NCI-H82 treated with DMSO at 0.1 percent for 48 hours (cell line): ENCODE measurements around the gene NOL3.

Experiments used
- DNase-seq: peaks from one replicate; lab custom pipeline; 2025; ENCODE audit not compliant: unreplicated experiment; lab: John Stamatoyannopoulos, UW

NOL3 gene

DNA sequence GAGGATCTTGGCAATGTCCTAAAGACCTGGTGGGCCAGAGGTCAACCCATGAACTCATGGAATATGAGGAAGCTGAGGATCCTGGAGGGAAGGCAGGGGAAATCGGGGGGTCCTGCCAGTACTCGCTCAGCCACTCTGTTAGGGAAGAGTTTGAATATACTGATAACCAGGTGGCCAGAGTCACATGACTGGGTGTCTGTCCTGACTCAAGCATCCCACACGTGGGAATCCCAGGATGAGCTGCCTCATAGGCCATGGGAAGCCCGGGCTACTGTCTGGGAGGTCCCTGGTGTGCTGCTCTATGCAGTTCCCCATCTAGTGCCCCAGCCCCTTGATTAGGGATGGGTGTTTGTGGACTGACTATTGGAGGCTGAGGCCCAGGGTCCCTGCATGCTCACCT is 18.0 kb downstream of the NOL3 start:
- DNase-seq = no peak

DNA sequence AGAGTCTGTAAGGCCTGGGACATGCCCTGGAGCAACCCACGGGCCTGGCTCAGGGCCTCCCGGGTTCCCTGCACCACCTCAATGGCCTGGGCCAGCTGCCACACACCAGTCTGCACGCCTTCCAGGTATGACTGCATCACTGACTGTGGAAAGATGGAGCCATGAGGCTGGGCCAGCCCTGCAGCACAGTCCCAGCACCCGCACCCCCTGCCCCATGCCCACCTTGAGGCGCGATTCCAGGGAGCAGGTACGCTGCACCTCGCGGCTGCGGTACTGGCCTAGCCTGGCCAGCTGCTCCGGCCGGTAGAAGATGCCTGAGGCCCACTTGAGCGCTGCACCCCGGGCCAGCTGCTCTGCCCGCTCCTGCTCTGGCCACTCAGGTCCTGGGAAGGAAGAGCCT is 18.5 kb downstream of the NOL3 start:
- no peak for DNase-seq

DNA sequence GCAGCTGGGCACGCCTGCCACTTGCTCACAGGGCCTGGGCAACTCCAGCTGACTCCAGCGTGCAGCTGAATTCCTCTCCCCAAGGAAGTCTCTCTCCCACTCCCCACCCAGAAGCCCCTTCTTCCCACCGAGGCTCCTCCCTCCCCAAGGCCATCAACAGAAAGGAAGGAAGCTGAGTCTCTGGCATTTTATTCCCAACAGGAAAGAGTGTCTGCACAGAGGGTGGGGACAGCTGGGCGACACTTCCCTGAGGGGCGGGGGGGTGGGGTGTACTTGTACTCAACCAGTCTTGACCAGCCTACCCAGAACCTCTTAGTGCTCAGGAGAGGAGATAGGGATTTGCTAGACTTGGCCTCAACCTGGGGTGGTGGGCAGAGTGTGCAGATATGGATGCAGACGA is 19.7 kb downstream of the NOL3 start, which contains the start of gene EXOC3L1:
Gene EXOC3L1, minus strand, starts transcription at position 96 of the 400 bp plus-strand sequence. CDS start 460 bp downstream, outside the sequence.
- DNase-seq = no peak

DNA sequence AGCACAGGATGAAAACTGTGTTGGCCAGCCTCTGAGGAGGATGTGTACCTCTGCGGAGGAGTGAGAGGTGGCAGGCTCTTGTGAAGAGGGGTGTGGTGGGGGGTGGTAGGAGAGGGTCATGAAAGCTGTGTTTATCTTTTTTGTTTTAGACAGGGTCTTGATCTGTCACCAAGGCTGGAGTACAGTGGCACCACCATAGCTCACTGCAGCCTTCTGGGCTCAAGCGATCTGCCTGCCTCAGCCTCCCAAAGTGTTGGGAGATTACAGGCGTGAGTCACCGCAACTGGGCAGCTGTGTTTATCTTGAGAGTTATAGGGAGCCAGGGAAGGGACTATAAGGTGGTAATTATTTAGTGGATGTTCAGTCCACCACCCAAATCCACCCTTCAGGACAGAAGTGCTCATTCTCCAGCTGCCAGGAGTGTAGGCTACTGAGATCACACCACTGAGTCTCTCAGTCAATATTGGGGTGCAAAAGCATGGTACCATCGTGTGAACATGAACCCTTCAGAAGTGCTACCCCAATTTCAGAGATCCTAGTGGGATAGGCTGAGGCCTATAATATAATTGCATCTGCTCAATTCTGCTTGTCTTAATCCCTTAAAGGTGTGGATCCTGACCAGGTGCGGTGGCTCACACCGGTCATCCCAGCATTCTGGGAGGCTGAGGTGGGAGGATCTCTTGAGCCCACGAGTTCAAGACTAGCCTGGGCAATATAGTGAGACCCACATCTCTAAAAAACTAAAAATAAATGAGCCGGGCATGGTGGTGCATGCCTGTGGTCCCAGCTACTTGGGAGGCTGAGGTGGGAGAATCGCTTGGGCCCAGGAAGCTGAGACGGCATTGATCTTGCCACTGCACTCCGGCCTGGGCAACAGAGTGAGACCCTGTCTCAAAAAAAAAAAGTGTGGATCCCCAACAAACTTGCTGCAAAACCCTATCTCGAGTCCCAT is 20.4 kb downstream of the NOL3 start:
- DNase-seq = no peak

DNA sequence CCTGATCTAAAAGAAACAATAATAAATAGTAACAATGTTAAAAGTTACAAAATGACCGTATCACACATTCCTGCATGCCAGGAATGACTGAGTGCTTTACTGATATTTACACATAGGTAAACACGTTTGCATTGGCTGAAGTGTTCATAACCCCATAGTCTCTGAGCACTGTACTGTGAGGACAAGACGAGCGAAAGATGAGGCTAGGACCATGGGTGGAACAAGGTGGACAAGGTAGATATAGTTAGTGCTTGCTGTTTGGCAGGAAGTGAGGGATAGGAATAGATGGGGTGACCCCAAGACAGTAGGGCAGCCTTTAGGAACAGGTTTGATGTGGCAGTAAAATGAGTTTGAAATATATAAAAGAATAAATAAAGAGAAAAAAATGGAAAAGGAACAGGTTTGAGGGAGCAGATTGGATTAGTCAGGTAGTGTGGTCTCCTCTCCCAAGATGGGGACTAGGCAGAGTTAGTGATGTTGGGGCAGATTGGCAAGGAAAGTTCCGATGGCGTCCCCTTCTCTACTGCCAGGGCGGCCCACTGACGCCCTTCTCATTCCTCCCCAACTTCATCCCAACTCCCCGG is 21.2 kb downstream of the NOL3 start:
- DNase-seq = no peak

DNA sequence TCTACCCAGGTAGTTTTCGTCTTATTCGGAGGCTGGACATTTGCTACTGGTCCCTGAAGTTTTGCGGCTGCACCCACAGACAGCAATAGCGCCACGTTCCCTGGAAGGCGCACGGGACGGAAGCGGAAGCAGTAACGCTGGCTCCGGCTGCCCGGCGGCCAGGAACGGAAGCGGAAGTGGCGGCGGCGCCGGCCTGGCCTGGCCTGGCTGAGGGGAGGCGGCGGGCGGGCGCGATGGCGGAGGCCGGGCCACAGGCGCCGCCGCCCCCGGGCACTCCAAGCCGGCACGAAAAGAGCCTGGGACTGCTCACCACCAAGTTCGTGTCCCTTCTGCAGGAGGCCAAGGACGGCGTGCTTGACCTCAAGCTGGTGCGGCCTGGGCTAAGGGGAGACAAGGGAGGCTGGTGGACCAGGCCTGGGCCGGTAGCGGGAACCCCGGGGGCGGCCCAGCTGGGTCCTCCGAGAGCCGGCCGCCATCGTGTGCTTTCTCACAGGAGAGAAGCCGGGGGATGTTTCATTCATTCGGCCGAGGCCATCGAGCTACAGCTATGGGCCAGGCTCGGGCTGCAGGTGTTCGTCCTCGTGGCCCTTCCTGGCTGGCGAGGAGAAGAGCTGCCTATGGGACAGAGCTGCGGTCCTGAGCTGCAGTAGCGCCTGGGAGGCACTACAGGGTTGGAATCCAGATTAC is 21.8 kb downstream of the NOL3 start, which contains the start of gene E2F4:
Gene E2F4, plus strand, starts transcription at position 161 of the 687 bp plus-strand sequence. Its CDS starts 73 bp downstream, at position 234.
- peak; percentile 65 for DNase-seq

DNA sequence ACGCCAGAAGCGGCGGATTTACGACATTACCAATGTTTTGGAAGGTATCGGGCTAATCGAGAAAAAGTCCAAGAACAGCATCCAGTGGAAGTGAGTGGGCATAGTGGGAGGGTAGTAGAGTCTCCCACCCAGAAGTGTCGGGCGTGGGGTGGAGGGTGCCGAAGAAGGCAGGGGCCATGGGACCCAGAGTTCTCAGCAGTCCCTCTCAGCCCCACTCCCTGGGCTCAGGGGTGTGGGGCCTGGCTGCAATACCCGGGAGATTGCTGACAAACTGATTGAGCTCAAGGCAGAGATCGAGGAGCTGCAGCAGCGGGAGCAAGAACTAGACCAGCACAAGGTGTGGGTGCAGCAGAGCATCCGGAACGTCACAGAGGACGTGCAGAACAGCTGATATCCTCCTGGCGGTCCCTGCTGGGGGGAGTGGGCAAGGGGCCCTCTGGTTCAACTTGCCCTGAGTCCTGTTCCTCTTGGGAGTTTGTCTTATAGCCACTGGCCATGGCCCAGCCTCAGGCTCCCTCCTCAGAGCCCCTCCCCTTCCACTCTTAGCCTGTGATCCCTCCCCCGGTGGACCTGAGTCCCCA is 22.5 kb downstream of the NOL3 start:
- no peak for DNase-seq

DNA sequence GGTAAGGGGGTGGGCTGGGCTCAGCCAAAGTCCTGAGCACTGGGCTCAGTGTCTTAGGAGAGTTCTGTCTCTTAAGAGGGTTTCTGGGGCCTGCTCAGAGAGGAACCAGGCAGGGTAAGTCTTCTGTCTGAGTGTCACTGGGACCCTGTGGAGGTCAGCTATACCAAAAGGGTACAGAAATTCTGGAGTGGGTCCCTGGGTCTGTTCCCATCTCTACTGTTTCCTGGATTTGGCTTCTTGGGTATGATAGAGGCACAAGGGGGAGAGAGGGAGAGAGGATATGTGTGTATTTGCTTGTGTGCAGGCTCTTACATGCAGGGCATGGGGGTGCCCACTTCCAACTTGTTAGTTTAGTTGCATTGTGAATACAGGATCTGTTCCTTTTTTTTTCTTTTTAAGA is 23.2 kb downstream of the NOL3 start:
- no peak for DNase-seq

DNA sequence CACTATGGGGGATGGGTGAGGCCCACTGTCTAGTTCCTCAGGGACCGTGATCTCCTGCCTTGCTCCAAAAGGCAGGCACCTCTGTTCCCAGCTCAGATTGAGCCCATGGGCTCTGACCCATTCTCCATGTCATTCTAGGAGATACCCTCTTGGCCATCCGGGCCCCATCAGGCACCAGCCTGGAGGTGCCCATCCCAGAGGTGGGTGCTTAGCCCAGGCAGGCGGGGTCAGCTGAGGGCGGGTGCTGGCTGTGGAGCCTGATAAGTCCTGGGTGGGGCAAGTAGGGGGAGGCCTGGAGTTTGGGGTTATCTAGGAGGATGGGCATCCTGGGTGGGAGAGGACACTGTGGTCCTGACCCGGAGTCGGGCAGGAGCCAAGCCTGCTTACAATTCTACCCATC is 23.9 kb downstream of the NOL3 start:
- no peak for DNase-seq

DNA sequence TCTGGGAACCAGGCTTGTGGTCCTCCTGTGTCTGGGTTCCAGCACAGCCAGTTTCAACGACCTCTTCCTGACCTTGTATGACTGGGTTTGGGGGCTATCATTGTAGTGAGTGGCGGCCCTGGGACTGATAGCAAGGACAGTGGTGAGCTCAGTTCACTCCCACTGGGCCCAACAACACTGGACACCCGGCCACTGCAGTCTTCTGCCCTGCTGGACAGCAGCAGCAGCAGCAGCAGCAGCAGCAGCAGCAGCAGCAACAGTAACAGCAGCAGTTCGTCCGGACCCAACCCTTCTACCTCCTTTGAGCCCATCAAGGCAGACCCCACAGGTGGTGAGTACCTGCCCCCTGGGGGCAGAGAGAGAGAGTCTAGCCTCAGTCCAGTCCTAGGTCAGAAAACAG is 25.3 kb downstream of the NOL3 start:
- no peak for DNase-seq

DNA sequence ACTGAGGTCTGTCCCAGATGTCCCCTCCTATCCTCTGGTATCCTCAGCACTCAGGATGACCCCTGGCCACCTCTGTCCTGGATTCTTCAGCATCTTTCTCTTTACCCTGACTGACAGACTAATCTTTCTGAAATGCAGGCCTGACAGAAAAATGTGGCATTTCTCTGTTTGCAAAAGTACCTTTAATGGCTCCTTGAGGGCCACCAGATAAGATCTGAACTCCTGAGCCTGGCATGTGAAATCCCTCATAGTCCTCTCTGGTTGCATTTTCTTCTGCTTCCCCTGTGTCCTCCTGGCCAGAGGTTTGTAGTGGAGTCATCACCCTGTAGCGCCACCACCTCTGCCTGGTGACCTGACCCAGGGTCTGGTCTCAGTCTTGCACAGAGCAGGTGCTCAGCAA is 26.5 kb downstream of the NOL3 start:
- DNase-seq = no peak

DNA sequence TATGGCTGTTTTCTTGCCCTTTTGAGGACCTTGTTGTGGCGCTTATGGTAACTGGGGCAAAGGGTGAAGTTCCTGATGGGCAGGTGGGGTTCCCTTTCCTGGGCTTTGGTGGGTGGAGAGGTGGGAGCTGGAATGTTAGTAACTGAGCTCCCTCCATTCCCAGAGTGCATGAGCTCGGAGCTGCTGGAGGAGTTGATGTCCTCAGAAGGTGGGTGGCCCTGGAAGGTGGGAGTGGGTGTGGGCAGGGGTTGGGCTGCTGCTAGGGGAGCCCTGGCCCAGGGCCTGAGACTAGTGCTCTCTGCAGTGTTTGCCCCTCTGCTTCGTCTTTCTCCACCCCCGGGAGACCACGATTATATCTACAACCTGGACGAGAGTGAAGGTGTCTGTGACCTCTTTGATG is 27.4 kb downstream of the NOL3 start:
- no peak for DNase-seq

DNA sequence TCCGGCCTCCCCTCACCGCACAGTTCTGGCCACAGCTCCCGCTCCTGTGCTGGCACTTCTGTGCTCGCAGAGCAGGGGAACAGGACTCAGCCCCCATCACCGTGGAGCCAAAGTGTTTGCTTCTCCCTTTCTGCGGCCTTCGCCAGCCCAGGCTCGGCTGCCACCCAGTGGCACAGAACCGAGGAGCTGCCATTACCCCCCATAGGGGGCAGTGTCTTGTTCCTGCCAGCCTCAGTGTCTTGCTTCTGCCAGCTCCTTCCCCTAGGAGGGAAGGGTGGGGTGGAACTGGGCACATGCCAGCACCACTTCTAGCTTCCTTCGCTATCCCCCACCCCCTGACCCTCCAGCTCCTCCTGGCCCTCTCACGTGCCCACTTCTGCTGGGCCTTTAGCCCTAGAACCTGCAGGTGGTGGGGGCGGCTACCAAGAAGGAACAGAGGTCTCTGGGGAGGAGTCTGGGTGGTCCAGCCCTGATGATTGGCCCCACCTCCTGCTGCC is 27.9 kb downstream of the NOL3 start:
- no peak for DNase-seq

DNA sequence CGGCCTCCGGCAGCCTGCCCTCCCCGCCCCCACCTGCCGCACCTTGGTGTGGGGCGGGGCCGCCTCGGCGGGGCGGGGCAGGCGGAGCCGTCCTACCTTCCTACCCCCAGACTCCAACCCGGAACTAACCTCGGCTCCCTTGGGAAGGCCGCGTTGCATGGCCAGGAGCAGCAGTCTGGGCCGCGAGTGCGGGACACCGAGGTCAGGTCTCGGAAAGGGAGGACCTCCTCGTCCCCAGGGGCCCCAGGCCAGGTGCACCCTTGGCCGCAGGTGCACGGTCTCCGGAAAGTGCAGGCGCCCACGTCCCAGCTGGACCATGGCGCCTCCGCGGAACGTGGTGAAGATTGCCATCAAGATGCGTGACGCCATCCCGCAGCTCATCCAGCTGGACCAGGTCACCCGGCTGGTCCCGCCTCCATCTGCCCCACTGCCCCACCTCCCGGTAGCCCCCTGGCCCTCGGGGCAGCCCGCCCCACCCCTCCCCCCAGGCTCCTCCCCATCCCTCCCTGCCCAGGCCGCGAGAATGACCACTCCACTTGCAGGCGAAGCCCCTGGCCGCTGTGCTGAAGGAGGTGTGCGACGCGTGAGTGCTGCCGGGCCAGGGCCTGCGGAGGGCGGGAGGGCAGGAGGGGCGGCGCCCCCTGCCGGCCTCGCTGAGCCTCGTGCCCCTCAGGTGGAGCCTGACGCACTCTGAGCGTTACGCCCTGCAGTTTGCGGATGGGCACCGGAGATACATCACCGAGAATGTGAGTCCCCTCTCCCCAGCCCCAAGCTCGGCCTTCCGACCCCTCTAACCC is 28.9 kb downstream of the NOL3 start, which contains the start of gene ELMO3:
Gene ELMO3, plus strand, starts transcription at position 121 of the 797 bp plus-strand sequence. Its CDS starts 196 bp downstream, at position 317.
- DNase-seq = no peak

DNA sequence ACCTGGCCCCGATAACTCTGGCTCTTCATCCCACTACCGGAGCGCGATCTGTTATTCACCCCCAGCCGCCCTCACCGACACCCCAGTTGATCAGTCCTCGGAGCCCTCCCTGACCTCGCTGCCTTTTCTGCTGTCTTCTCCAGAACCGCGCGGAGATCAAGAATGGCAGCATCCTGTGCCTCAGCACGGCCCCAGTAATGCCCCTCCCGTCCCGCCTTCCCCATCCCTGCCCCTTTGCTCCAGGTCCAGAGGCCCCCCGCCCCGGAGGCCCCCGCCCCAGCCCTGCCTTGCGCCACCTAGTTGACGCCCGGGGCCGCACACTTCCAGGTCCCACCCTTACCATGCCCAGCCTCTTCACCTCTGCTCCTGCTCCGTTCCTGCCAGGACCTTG is 29.5 kb downstream of the NOL3 start:
- no peak for DNase-seq

DNA sequence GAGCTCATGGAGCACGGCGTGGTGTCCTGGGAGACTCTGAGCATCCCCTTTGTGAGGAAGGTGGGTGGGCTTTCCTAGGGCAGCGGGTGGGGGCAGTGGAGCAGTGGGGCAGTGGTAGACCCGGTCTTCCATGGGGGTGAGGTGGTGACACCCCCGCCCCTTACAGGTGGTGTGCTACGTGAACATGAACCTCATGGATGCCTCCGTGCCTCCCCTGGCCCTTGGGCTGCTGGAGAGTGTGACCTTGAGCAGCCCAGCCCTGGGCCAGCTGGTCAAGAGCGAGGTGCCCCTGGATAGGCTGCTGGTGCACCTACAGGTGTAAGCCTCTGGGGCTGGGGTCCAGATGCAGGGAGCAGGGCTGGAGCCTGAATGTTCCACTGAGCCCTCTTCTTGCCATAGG is 30.2 kb downstream of the NOL3 start:
- no peak for DNase-seq

DNA sequence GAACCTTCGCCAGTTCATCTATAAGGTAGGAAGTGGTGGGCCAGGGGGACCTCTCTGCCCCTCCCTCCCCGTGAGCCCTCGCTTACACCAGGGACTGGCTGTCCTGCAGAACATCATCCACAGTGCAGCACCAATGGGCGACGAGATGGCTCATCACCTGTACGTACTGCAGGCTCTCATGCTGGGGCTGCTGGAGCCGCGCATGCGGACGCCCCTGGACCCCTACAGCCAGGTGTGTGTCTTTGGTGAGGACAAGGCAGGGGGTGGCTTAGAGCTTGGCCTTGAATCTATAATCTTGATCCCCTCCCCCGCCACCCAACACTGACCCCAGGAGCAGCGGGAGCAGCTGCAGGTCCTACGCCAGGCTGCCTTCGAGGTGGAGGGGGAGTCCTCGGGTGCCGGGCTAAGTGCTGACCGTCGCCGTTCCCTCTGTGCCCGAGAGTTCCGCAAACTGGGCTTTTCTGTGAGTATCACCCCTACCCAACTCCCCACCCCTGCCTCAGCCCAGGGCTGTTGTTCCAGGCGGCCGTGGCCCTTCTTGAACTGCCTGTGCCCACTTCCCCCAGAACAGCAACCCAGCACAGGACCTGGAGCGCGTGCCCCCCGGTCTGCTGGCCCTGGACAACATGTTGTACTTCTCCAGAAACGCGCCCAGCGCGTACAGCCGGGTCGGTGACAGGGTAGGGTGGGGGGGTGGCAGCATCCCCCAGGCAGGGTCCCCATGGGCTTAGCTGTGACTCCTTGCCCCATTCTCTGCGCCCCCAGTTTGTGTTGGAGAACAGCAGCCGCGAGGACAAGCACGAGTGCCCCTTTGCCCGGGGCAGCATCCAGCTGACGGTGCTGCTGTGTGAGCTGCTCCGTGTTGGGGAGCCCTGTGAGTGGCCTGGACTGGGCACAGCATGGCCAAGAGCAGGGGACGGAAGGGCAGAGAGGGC is 31.3 kb downstream of the NOL3 start:
- DNase-seq = no peak

DNA sequence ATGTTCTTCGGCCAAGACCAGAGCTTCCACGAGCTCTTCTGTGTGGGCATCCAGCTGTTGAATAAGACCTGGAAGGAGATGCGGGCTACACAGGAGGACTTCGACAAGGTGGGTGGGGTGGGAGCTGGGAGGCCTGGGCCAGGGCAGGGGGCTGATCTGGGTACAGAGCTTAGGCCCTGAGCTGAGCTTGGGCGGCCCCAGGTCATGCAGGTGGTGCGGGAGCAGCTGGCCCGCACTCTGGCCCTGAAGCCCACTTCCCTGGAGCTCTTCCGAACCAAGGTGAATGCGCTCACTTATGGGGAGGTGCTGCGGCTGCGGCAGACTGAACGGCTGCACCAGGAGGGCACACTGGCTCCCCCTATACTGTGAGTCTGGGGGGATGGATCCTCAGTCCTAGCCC is 32.1 kb downstream of the NOL3 start:
- no peak for DNase-seq

DNA sequence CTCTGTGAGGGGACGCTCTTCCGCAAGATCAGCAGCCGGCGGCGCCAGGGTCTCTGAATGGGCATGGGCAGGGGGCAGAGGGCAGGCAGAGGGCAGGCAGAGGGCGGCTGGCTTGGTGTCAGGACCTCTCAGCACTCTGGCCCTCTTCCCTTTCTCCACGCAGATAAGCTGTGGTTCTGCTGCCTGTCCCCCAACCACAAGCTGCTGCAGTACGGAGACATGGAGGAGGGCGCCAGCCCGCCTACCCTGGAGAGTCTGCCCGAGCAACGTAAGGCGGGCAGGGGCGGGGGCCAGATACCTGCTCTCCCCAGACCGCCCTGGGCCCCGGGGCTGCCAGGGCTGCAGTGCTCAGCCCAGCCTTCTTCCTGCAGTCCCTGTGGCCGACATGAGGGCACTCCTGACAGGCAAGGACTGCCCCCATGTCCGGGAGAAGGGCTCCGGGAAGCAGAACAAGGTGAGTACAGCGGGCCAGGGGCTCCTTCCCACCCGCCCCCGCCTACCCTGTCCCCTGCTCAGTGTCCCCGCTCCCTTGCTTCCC is 32.7 kb downstream of the NOL3 start:
- no peak for DNase-seq
